Prostate gland (tissue), 2 donors: ENCODE measurements around the gene RNU1-3. TPM values are rescaled to one million over a fixed set of nuclear protein-coding genes. Genes with fewer than 3 reads are reported as not detected.
"Not testable (repeated sequence)": the region's sequence is repeated elsewhere in the genome, so short reads cannot be mapped to it uniquely, and the experiment has no call there.

ENCODE experiments used
- DNase-seq: peaks from one replicate; pipeline ENCODE4 v3.0.0-alpha.2; 2019; ENCODE audit warnings: low spot score
- H3K27ac ChIP-seq, 2 donors: fragments of 200-600 bp; sonication (generic); 2 replicates each; pipeline ENCODE4 v1.5.1; 2017 to 2019
- H3K27me3 ChIP-seq: fragments of 200-600 bp; sonication (generic); replicated peaks from 2 replicates; pipeline ENCODE4 v1.5.1; 2019; ENCODE audit not compliant: insufficient read depth
- H3K36me3 ChIP-seq, 2 donors: fragments of 200-600 bp; sonication (generic); 1 replicate in 1 of 2; 2 replicates in 1 of 2; pipeline versions ENCODE4 v1.5.1 to v1.8.1; 2017 to 2019
- H3K4me1 ChIP-seq: fragments of 200-600 bp; sonication (generic); replicated peaks from 2 replicates; pipeline ENCODE4 v1.5.1; 2019
- H3K4me3 ChIP-seq, 2 donors: fragments of 200-600 bp; sonication (generic); 2 replicates each; pipeline ENCODE4 v1.5.1; 2017 to 2019
- H3K9me3 ChIP-seq: fragments of 200-600 bp; sonication (generic); 2 replicates; pipeline ENCODE4 v1.5.1; 2017
- WGBS: methylation state at CpG from one replicate; pipeline ENCODE4 v1.1.5; 2018; 5-methylcytosine and 5-hydroxymethylcytosine counted together
- intact Hi-C: fragments of 100-400 bp; cut with DNase I; formaldehyde crosslinking; loops from one replicate; pipeline ENCODE4 v1.14.2; 2022
- total RNA-seq, 2 donors: library from RNA; depleted of rRNA; stranded (reverse); fragments of >200 nt; gene quantifications; one replicate each; pipeline ENCODE4 v1.1.0, GENCODE V29; 2016

The RNU1-3 gene
- total RNA-seq, 2 donors from 2014 or later = under 0.01 TPM

DNA sequence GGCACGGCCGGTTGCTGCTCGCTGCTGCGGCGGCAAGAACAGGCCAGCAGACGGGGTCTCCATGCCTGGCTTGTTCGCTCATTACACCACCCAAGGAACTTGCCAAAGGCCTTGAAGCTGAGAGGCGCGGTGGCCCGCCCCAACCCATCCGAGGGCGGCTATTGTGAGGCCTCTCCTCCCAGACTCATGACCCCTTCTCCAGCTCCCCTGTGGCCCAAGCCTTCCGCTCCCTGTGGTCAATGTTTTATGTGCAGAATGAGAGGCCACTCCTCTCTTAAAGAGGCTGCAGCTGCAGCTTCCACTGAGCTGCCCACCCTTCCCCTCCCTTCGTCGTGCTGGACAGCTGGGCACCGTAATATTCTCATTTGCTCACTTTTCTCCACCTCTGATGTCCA, 27.6 kb upstream of the RNU1-3 start:
- intact Hi-C loops = not testable (repeated sequence)

GRCh38 chr1:16693449-16694307, 26.9 kb upstream of the RNU1-3 start:
- H3K36me3 ChIP-seq, H3K27me3 ChIP-seq, H3K4me3 ChIP-seq, H3K9me3 ChIP-seq, intact Hi-C loops, H3K4me1 ChIP-seq, H3K27ac ChIP-seq, DNase-seq: not testable (repeated sequence)
- no CpG with 5 or more reads among the region's 96 CpGs for WGBS

More for the DNA sequence above, 27.6 kb upstream of the RNU1-3 start:
- not testable (repeated sequence) for H3K9me3 ChIP-seq, H3K27me3 ChIP-seq, H3K27ac ChIP-seq, H3K4me1 ChIP-seq, H3K36me3 ChIP-seq, DNase-seq, H3K4me3 ChIP-seq
- 50% methylated on average over 1 of the region's 16 CpGs for WGBS

GRCh38 chr1:16692717-16693448, 26.1 kb upstream of the RNU1-3 start:
- H3K27me3 ChIP-seq, intact Hi-C loops, H3K4me1 ChIP-seq, DNase-seq, H3K9me3 ChIP-seq, H3K27ac ChIP-seq, H3K4me3 ChIP-seq, H3K36me3 ChIP-seq: not testable (repeated sequence)
- 18% methylated on average over 16 of the region's 79 CpGs for WGBS

GRCh38 chr1:16692283-16692682, 25.5 kb upstream of the RNU1-3 start:
- intact Hi-C loops, DNase-seq, H3K36me3 ChIP-seq, H3K27ac ChIP-seq, H3K27me3 ChIP-seq, H3K4me3 ChIP-seq, H3K4me1 ChIP-seq, H3K9me3 ChIP-seq: not testable (repeated sequence)
- 21% methylated on average over 27 of the region's 39 CpGs for WGBS

- H3K27ac ChIP-seq, H3K9me3 ChIP-seq, H3K36me3 ChIP-seq, H3K27me3 ChIP-seq, H3K4me3 ChIP-seq, DNase-seq, H3K4me1 ChIP-seq, intact Hi-C loops: not testable (repeated sequence)
- 95% methylated on average over 8 of the region's 13 CpGs for WGBS
Measured at GRCh38 chr1:16690971-16691682, 24.4 kb upstream of the RNU1-3 start.

DNA sequence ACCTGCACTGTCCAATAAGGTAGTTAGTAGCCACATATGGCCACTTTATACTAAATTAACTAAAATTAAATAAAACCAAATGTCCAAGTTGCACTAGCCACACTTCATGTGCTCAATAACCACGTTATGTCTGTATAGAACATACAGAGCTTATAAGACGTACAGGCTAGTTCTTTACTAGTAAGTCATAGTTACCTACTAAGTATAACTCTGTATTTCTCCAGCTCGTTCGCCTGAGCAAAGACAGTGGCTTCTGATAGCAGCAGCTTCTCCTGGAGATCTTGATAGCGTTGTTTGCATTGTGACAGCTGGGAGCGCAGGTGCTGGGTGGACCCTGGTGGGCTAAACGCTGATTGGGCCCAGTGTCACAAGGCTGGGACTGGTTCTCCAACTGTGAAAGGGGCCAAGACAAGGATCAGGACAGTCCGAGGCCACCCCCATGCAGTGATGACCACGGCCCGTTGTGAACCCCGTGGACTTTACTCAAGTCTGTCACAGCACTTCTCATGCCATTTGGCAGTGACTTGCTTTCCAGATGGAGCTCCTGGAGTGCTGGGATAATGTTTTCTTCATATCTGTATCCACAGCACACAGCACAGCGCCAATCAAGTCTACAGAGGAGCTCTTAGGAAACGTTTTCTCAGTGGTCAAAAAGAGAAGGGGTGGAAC, 20.5 kb upstream of the RNU1-3 start:
- H3K27me3 ChIP-seq, H3K4me3 ChIP-seq, H3K27ac ChIP-seq, H3K4me1 ChIP-seq, H3K36me3 ChIP-seq, intact Hi-C loops, H3K9me3 ChIP-seq, DNase-seq: not testable (repeated sequence)
- 68% methylated on average over 13 of the region's 13 CpGs for WGBS

GRCh38 chr1:16685445-16686371, 19.0 kb upstream of the RNU1-3 start:
- H3K27me3 ChIP-seq, DNase-seq, H3K36me3 ChIP-seq, H3K27ac ChIP-seq, H3K9me3 ChIP-seq, H3K4me3 ChIP-seq, H3K4me1 ChIP-seq, intact Hi-C loops: not testable (repeated sequence)
- WGBS = 46% methylated on average over 37 of the region's 37 CpGs
